HG02852 (cell line): Measurements from ENCODE around the gene XPA.

ENCODE experiments used
- ATAC-seq: cut with Tn5 transposase; IDR thresholded peaks from one replicate; pipeline ENCODE4 v1.9.1; 2021; ENCODE audit warnings: mild to moderate bottlenecking, moderate library complexity; ENCODE audit not compliant: unreplicated experiment

XPA gene

DNA sequence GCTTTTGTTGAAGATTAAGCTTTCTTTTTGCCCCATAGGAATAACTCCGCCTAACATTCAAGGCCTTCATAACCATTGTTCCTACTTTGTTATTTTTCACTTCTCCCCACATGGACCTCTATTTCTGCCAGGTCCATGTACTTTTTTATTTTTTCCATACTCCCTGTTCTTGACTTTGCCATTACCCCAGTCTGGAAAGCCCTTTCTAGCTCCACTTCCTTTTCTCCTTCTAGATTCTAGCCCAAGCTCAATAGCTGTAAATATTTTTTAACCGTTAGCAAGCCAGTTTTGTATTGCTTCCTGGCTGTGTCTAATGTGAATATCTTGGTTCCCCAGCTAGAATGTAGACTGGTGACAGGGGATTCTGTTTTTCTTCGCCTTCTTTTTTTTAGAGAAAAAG is 37.4 kb downstream of the XPA start:
- ATAC-seq = no peak

DNA sequence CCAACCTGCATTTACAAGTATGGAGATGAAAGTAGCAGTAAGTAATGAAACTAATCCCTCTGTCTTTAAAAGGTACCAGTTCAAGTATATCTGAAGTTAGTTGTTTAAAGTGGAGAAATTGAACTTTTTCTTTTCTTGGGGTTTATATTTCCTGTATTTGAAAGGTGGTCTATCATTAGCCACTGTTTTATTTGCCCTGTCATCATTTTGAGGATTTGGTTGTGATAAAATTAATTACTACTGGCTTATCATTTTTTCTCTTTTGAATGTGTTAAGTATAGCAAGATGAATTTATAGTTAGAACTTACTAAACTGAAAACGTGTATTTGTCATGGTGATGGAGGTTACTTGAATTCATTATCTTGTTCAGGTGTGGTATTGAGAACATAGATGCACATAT is 38.4 kb downstream of the XPA start:
- no peak for ATAC-seq

DNA sequence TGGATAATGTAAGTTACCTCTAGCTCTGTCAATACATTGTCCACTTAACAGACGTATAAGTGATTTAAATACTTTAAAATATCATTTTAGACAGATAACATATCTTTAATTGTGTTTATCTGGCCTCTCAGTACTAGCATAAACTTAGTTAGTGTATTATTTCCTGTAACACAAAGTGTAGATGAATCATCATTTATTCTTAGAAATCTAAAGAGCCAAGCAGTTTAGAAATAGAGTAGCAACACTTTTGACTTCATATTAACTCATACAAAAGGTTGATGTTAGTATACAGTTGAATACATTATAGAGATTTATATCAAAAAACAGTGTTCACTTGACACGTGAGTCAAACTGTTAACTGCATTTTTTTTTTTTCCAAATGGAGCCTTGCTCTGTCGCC is 45.5 kb downstream of the XPA start:
- ATAC-seq = no peak

DNA sequence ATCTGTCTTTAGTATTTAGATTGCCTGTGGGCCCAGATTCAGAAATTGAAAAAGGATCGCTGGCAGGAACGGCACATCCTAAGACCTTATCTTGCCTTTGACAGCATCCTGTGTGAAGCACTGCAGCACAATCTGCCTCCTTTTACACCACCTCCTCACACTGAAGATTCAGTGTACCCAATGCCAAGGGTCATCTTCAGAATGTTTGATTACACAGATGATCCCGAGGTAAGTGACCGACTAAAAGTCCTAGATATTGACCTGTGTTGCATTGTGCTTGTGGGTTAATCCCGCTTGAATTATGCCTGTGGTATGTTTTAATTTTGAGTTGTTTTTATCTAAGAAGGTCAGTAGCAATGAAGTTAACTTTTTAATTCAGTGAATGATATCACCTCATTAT is 49.1 kb downstream of the XPA start:
- no peak for ATAC-seq

DNA sequence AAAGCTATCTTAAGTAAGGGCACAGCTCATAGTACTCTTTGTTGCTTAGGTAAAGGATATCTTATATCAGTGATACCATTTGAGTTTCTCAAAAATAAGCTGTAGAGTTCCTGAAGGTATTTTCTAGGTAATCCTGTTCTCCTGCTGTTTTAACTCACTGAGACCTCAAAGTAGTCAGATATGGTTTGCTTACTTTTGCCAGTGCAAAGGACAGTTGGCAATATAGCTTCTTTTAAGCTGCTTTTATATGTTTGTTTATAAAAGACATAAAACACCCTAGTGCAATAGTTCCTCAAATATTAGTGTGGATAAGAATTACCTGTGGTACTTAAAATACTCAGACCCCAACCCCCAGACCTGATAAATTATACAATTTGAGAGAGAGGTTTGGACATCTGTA is 51.4 kb downstream of the XPA start:
- ATAC-seq = no peak

DNA sequence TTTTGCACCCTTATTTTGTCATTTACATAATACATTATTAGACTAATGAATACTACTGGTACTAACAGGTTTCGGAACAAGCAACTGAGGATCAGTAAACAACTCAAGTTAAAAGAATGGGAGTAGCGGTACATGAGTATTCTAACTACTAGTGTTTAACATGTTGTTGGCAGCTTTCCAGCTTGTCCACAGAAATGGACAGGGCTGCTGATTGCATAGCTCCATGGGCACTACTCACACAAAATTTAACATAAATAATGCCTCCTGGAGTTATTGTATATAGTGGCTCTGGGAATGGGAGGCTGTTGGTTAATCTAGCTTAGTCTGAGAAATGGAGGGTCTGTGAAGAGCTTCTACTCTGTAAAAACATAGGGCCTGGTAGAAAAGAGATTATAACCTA is 56.8 kb downstream of the XPA start:
- ATAC-seq = no peak

DNA sequence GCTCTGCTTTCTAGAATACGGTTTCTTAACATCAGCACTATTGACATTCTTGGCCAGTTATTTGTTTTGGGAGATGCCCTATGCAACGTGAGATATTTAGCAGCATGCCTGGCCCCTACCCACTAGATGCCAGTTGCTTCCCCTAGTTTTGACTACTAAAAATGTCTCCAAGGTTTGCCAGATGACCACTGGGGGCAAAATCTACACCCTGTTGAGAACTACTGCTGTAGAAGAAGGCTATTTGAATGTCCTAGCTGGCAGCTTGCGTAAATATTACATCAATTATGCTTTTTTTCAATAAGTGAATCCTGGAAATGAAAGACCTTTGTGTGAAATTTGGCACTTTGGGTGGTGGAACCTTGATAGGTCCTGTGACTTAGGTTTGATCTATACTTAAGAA is 58.5 kb downstream of the XPA start:
- no peak for ATAC-seq

DNA sequence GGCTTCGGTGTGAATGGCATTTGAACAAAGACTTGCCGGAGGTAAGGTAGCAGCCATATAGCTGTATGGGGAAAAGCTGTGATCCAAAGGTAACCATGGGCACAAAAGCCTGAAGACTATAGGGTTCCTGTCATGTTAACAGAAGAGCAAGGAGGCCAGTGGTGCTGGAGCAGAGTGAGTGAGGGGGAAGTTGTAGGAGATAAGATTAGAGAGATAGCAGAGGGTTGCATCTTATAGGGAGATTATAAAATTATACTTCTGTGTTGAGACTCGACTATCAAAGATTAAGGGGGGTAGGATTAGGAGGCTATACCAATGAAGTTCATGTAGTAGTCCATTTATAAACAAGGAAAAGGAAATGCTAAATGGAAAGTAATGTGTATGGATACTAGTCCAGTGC is 60.2 kb downstream of the XPA start:
- ATAC-seq = no peak

DNA sequence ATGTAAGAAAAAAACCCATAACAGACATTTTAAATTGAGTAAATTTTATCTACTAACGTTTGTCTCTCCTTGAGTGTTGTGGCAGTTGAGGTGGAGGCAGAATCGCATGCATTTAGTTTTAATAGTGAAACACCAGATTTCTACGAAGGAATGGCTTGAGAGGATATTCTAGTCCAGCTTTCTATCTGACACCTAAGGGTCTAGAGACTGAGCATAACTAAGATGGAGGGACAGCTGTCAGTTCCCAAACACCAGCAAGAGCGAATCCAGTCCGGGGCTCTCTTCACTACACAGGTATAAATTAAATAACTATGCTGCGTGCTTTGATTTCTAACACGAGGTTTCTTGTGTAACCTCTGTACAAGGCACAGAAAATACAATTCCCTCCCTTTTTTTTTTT is 62.1 kb downstream of the XPA start:
- ATAC-seq = no peak

DNA sequence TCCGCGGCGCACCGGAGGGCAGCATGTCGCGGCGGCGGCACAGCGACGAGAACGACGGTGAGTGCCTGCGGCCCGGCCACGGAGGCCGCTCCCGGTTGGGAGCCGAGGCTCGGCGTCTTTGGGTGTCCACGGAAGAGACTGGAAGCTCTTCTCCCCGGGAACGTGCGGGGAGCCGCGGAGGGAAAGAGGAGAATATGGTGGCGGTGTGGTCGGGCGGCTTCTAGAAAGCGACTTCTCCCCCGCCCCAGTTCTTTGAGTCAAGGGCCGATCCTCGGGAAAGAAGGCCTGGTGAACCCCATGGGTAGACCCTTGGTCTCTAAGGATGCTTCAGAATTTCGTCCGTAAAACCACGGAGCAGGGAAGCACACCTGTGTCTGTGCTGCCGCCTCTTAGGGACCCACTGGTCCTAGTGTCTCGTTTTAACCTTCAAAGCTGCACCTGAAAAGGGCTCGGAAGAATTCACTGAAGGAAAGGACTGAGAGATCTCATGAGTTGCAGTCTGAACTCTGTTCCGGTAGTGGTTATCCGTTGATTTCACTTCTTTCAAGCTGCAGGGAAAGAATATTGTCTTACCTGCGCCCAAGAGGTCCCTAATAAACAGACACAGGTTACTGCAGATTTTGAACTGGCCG is 63.2 kb downstream of the XPA start:
- ATAC-seq = no peak

DNA sequence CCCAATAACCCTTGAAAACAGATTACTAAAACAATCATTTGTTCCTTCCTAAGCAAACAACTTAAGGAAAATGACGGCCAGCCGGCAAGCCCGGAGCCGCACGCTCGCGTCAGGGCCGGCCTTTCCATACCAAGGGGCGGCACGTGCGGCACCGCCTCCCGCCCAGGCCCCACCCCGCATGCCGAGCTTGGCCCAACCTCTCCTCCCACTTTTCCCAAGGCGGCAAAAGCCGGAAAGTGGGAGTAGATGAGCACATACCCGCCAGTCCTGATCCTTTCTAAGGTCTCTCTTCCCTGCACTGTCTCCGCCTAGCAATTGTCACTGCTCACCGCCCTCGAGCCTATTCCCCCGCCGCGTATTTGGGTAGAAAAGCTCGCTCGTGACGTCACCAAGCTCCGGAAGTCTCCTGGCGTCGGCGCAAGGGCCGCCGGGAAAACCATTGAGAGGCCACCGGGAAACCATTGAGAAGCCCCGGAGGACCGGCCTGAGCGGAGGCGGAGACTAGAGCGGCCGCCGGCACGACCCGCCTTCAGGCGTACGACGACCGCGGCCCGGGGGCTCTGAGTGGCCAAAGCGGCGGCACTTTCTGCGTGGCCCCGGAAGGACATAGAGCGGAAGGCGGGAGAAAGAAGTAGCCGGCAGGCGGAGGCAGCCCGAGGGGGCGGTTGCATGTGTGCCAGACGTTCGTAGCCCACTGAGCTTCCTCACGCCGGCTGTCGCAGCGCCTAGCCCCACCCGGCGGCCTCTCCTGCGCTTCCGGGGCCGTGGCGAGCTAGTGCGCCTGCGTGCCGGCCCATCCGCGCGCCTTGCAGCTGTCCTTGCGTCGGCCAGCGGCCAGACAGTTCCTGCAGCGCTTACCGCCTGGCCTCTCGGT is 63.9 kb downstream of the XPA start, which contains the start of the genes NCBP1 and TSTD2:
TSS of gene NCBP1 (plus strand) at position 837 of the 874 bp plus-strand sequence. CDS start 61 bp downstream, outside the sequence.
TSS of gene TSTD2 (minus strand) at position 384 of the 874 bp plus-strand sequence. CDS start 5,806 bp downstream, outside the sequence.
- ATAC-seq = peak; percentile 86

DNA sequence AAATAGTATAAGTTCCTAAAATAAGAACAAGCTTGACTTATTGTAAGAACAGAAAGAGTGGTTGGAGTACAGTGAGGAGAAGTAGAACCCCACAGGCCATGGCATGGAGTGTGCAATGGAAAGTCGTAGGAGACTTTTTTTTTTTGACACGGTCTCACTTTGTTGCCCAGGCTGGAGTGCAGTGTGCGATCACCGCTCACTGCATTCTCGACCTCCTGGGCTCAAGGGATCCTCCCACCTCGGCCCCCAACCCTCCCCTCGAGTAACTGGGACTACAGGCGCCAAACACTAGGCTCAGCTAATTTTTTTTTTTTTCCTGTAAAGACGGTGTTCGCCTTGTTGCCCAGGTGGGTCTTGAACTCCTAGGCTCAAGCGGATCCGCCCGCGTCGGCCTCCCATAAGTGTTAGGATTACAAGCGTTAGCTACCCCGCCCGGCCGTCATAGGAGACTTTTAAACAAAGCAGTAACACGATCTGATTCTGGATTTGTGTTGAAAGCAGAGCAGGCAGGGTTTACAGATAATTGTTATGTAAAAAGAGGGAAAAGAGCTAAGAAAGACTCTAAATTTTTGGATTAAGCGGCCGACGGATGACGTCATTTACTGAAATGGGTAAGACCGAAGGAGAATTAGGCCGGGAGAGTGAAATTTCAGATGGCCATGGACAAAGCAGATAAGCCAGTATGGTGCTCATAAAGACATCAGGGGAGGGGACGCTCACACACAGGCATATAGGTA is 64.7 kb downstream of the XPA start:
- ATAC-seq = peak; percentile 7

DNA sequence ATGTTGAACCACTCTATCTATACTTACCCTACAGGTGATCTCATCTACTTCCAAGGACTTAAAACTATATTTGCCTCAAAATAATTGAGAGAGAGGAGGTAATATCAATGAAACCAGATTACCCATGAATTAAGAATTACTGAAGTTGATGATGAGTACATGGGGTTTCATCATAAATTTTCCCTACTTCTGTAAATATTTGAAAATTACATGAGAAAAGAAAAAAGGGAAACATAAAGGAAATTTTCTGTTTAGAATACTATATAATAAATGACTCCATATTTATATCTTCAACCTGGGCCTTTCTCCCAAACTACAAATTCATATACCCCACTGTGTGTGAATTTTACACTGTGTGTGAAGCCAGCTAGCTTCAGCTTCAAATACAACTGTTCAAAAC is 66.5 kb downstream of the XPA start:
- no peak for ATAC-seq

DNA sequence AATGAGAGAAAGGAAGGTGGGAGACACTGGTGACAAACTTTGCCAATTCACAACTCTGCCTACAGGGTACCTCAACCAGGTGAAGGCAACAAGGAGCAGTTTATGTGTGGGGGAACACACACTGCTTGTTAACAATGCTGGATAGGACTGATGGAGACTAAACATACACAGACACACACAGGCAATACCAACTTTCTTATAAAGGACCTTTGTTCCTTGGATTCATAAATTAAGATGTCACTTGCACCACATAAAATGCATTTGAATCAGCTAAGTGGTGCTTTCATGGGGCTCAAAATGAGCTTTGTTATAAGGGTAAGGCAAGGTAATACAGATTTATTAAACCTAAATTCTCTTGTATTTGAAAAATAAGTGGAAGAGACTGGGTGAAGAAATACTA is 68.0 kb downstream of the XPA start:
- no peak for ATAC-seq

DNA sequence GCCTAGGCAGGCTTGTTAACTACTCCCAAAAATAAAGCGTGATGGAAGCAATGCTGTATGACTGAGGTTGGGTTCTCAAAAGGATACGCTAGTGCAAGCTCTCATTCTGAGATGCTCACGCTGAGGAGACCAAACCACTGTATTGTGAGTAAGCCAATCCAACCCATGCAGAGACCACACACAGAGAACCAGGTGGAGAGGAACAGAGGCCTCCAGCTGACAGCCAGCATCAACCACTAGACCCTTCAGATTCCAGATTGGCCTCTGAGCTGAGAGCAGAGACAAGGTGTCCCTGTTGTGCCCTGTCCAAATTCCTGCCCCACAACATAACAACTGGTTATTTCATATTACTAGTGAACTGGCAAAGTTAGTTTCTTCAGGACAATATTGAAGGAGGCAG is 68.5 kb downstream of the XPA start:
- ATAC-seq = no peak

DNA sequence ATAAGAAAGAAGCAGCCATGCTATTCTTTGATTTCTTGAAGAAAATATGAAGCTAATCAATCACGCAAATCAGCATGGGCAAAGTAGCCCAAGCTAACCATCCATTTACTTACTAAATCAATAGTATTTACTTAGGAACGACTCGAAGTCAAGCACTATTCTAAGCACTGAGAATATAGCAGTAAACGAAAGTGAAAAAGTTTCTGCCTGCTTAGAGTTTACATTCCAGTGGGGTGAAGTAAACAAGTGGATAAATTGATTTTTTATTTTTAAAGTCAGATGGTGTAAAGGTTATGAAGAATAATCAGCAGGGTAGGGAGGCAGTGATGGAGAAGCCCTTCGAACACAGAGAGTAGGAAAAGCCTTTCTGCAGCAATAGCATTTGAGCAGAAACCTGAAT is 69.5 kb downstream of the XPA start:
- ATAC-seq = no peak

DNA sequence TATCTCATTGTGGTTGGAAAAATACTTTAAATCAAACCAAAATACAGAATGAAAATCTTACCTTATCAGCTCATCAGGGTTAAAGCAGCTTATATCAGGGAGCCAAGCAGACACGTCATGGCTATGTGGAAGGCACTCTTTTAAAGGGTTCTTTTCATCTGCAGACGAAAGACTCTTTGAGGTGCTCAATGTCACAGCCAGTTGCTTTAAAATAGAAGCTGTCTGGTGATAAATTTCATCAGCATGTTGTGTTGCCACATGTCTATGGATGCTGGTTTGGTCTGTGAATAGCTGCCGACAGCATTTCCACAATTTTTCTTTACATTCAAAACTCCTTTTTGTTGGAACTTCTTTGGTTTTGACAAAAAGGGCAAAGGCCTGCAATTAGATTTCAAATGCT is 71.5 kb downstream of the XPA start:
- no peak for ATAC-seq
